Skeletal muscle cell (primary cell): ENCODE measurements around the gene DLG5.
A peak's percentile ranks its signal among the peaks of the same experiment; 100 is the strongest.

Source experiments
- DNase-seq: peaks from one replicate; pipeline ENCODE4 v3.0.0-alpha.2; 2010; ENCODE audit warnings: low read depth
- H3K4me3 ChIP-seq: 2 replicates; pipeline ENCODE4 v1.5.1; 2011; ENCODE audit warnings: low read depth, mild to moderate bottlenecking, control low read depth, low read length, moderate library complexity

Gene DLG5

DNA sequence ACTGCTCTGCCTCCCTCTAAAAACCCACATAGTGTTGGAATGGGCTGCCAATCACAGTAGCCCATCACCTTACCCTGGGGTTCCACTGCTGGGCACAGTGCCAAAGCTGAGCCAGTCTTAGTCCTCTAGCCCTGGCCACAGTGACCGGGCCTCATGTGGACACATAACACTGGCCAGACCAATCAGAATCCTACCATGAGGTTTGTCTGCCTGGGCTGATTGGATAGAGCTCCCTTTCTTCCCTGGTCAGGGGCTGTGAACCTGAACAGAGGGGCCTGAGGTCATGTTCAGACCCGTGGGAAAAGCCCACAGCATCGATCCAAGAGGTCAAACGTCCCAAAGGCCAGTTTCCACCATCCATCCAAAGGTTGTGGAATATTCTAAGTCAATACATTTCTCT, 6.1 kb downstream of the DLG5 start:
- DNase-seq, result no peak
- no peak overlapping the region for H3K4me3 ChIP-seq

DNA sequence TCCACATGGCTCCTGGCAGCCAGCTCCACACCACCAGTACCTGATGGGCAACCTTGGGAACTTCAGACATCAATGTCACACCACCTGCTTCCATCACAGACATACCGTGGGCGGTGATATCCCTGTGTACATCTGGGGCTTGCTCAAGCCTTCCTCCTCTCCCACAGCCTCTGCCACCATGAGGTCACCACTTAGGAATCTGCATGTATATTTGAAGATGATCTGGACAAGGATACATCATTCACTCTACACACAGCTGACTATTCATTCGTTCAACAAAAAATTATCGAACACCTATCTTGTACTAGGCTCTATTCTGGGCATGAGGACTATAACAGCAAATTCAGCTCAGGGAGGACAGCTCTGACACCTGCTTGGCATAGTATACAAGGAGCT, 6.8 kb downstream of the DLG5 start:
- DNase-seq, result peak; percentile 60
- H3K4me3 ChIP-seq, result no peak overlapping the region

DNA sequence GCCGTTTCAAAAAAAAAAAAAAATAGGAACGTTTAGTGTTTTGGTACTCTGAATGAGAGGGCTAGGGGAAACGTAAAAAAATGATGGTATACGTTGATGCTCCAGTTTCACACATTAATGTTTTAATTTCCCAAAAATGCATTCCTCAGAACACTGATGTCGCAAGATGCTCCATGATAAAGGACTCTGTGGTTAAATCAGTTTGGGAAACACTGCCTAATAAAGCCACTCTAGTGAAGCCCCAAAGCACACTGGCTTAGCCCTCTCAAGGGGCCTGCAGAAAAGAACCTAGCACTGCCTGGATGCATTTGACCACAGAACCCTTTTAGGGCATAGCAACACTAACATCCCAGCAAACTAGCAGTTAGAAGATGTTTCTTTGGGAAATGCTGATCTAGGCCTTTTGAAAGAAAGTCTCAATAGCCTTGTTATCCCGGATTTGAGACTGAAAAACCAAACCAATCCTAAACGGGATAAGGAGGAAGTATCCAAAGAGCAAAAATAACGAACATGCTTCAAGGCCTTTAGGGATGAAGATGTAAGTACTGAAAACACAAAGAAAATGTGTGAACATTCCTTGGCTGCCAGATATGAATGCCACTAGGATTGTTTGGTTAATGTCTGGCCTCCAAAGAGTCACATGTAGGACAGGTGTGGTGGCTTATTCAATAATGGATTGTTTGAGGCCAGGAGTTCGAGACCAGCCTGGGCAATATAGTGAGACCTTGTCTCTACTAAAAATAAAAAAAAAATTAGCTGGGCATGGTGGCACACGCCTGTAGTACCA, 11.0 kb downstream of the DLG5 start:
- no peak overlapping the region for H3K4me3 ChIP-seq
- DNase-seq, result no peak

DNA sequence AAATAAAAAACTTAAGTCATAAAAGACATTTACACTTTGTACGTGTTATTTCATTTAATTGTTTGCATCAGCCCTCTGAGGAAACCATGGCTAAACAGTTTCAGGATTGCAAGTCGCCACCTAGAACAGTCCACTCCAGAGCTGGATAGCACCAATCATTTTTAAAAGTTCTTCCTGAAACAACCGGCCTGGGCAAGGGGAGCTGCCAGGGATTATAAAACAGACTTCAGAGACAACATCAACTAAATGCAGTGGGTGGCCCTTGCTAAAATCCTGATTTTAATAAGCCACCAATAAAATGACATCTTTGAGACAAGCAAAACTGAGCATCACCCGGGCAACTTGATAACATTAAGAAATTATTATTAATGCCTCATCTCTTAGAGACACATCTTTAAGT, 13.5 kb downstream of the DLG5 start:
- no peak for DNase-seq
- no peak overlapping the region for H3K4me3 ChIP-seq

DNA sequence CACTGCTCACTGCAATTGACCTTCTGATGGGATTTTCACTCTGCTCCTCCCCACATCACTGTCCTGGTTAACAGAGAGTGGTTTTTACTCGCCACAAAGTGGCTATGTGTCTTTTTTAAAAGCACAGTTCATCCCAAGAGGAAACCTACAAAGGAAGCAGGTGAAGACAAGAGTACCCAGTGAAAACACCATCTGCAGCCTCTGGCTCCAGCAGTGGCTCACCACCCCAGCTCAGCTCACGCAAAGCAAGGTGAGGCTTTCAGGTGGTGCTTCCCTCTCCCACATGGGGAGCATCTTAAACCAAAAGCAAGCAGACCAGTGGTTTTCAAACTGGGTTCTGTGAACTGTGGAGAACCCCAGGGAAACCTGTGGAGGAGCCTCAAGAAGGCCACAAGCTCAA, 14.0 kb downstream of the DLG5 start:
- no peak for DNase-seq
- H3K4me3 ChIP-seq, result no peak overlapping the region

GRCh38 chr10:77911535-77912123, 14.9 kb downstream of the DLG5 start:
- H3K4me3 ChIP-seq, result no peak overlapping the region
- no peak for DNase-seq

- DNase-seq, result no peak
- H3K4me3 ChIP-seq, result no peak overlapping the region
Observed at GRCh38 chr10:77910524-77911145, 15.9 kb downstream of the DLG5 start.

DNA sequence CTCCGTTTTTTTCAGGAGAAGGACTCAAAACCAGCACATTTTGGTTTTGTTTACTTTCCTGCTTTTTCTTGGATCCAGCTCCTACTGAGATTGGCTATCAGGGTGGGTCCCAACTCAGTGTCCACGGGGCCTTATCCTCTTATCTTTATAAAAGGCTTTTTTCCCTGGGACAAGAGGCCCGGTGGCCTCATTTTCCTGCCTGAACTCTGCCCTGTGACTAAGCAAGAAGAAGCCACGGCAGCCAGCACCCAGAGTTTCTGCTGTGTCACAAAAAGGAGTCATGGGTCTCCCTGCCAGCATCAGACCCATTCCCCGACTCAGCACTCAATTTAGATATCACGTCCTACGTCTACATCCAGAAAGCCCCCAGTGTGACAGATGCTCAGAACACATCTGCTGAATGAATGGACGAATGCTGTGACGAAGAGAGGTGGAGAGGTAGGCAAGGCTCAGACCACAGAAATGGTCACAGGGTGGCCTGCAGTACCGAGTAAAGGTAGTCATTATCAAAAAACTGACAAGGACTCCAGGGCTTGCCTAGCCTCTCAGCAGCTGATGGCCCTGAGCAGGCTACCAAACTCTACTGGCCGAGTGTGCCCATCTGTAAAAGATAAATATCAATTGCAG, 16.7 kb downstream of the DLG5 start:
- H3K4me3 ChIP-seq, result no peak overlapping the region
- peak; percentile 17 for DNase-seq

GRCh38 chr10:77909021-77909748, 17.4 kb downstream of the DLG5 start:
- DNase-seq, result no peak

GRCh38 chr10:77907900-77908717, 18.4 kb downstream of the DLG5 start:
- no peak for DNase-seq
- no peak overlapping the region for H3K4me3 ChIP-seq

More at GRCh38 chr10:77909021-77909748, 17.4 kb downstream of the DLG5 start:
- no peak overlapping the region for H3K4me3 ChIP-seq

GRCh38 chr10:77907462-77907861, 19.1 kb downstream of the DLG5 start:
- DNase-seq, result no peak
- no peak overlapping the region for H3K4me3 ChIP-seq

DNA sequence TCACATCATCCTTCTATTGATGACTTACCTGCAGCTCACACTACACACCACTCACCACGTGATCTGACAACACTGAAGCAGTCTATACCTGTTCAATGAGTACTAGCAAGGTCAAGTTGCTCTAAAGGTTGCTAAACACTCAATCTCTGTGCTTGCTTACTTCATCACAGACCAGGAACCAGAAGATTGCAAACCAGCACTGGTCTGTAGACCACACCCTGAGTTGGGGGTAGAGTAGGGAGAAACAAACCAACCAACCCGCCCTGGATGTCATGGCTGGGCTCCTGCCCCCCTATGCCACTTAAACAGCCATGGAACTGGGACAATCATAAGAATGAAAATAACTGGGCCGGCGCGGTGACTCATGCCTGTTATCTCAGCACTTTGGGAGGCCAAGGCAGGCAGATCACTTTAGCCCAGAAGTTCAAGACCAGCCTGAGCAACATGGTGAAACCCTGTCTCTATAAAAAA, 19.6 kb downstream of the DLG5 start:
- no peak for DNase-seq
- no peak overlapping the region for H3K4me3 ChIP-seq

GRCh38 chr10:77905781-77906180, 20.8 kb downstream of the DLG5 start:
- no peak overlapping the region for H3K4me3 ChIP-seq
- no peak for DNase-seq

GRCh38 chr10:77905086-77905748, 21.3 kb downstream of the DLG5 start:
- DNase-seq, result no peak
- no peak overlapping the region for H3K4me3 ChIP-seq

GRCh38 chr10:77904100-77904840, 22.3 kb downstream of the DLG5 start:
- DNase-seq, result no peak

DNA sequence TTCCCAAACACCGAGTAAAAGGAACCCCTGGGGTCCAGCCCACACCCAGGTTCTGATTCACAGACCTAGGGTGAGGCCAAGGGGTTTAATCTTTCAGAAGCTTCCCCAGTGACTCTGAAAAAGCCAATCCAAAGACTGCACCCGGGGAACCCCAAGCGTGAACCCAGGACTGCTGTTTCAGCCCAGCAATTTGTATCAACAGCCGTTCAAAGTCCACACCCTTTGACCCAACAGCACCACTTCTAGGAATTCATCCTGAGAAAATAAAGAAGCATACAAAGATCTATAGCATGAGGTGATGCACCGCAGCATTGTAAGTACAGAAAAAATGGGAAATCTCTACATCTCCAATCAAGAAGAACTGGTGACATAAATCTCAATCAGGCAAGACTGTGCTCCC, 24.4 kb downstream of the DLG5 start:
- no peak overlapping the region for H3K4me3 ChIP-seq
- no peak for DNase-seq

More at GRCh38 chr10:77904100-77904840, 22.3 kb downstream of the DLG5 start:
- H3K4me3 ChIP-seq, result no peak overlapping the region

DNA sequence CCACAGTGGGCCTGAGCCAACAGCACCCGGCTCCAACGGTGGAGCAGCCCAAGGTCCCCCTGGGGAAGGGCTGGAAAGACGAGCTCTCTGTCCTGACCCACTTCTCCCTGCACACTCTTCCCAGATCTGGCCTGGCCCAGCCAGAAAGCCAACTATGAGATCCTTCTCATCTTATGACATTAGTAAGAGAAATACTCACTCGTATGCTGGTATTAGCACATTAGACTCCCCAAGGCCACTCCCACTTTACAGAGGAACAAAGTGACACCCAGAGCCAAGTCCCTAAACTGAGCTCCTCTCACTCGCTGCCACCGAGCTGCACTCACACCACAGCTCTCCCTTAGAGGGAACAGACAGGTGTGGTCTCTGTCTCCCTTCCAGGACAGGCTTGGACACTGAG, 24.8 kb downstream of the DLG5 start:
- no peak overlapping the region for H3K4me3 ChIP-seq
- no peak for DNase-seq

GRCh38 chr10:77899690-77900089, 26.9 kb downstream of the DLG5 start:
- DNase-seq, result no peak
- no peak overlapping the region for H3K4me3 ChIP-seq
